GM12865 (cell line): ENCODE data around the gene LOXL3.
A peak's percentile ranks its signal among the peaks of the same experiment; 100 is the strongest.

Source experiments
- DNase-seq: peaks from one replicate; pipeline ENCODE4 v3.0.0; 2010; ENCODE audit warnings: low read depth
- H3K4me3 ChIP-seq: 2 replicates; pipeline ENCODE4 v1.5.1; 2011; ENCODE audit warnings: mild to moderate bottlenecking, low read depth, low read length, control low read depth
- TF ChIP-seq, protein P1 (sequence below): IDR thresholded peaks from 2 replicates; pipeline ENCODE4 v1.5.1; 2011; ENCODE audit warnings: low read length, control low read depth, low read depth, inconsistent platforms; ENCODE audit not compliant: insufficient read depth; ENCODE audit errors: missing control alignments

The LOXL3 gene

DNA sequence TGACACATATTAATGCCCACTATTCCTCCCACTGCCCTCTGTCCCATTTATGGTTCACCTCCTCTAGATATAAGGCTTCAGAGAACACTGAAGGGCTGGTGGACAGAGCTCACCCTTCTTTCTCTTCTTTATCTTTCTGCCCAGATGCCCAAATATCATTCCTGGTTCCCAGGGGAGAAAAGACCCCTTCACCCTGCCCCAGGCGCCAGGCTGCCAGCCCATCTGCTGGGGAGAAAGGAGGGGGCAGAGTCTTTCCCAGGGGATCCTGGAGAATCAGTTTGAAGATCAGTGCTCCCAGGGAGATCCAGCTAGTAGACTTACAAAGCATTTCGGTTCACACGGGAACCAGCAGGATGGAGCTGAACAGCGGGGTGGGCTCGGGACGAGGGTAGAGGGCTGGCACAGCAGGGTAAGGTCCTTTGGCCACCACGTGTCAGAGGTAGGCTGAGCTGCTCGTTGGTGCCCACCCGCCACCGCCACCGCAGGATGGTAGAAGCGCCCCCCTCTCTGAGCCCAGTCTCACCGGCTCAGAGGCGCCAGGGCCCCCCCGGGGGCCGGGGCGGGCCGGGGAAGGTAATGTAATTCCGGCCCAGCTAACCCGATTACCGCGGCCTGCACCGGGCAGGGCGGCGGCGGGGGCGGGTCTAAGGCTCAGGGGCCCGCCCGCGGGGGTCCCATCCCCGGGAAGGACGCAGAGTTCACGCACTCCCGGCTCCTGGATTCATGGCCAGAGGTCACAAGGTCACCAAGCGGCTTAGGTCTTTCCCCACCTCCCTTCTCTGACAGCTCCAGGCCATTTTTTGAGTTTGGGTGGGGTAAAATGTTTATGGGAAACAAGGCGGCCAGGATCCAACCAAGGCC is 40.8 kb downstream of the LOXL3 start:
- no peak overlapping the region for H3K4me3 ChIP-seq
- TF ChIP-seq, protein P1, sequence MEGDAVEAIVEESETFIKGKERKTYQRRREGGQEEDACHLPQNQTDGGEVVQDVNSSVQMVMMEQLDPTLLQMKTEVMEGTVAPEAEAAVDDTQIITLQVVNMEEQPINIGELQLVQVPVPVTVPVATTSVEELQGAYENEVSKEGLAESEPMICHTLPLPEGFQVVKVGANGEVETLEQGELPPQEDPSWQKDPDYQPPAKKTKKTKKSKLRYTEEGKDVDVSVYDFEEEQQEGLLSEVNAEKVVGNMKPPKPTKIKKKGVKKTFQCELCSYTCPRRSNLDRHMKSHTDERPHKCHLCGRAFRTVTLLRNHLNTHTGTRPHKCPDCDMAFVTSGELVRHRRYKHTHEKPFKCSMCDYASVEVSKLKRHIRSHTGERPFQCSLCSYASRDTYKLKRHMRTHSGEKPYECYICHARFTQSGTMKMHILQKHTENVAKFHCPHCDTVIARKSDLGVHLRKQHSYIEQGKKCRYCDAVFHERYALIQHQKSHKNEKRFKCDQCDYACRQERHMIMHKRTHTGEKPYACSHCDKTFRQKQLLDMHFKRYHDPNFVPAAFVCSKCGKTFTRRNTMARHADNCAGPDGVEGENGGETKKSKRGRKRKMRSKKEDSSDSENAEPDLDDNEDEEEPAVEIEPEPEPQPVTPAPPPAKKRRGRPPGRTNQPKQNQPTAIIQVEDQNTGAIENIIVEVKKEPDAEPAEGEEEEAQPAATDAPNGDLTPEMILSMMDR: no peak
- no peak for DNase-seq

DNA sequence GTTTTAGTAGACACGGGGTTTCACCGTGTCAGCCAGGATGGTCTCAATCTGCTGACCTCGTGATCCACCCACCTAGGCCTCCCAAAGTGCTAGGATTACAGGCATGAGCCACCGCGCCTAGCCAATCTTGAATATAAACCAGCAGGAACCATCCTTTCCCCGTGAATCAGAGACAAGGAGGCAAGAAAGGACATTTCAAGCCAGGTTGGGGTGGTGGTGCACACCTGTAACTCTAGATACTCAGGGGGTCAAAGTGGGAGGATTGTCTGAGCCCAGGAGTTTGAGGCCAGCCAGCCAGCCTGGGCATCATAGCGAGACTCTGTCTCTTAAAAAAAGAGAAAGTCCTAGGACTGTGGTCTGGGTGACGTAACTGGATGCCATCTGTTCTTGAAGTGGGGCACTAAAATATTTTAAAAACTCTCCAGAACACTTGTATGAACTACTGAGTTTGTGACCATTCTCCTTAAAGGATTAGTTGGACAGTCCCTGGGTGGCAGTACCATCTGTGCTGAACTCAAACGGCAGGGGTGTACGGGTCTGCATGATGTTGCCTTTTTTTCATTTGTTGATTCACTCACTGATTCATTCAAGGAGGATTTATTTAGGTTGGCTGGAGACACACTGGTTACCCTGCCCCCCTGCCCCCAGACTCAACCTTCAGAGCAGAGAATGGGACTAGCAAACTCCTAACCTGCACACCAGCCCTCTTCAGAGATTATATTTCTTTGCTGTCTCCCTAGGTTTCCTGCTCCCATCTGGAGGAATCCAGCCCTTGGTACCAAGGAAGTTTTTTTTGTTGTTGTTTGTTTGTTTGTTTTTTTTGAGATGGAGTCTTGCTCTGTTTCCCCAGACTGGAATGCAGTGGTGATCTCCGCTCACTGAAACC is 42.4 kb downstream of the LOXL3 start:
- no peak for DNase-seq

DNA sequence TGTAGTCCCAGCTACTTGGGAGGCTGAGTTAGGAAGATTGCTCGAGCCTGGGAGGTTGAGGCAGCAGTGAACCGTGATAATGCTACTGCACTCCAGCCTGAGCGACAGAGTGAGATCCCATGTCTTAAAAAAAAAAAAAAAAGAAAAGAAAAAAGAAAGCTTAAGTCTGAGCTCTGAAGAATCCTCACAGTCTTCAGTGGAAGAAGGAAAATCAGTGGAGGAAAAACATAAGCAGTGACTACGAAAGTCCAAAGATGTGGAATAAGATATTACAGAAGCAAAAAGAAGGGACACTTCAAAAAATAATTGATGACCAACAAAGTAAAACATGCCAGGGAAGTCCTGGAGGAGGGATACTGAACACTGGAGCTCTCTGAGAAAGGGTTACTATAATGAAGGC is 43.5 kb downstream of the LOXL3 start:
- no peak overlapping the region for H3K4me3 ChIP-seq
- TF ChIP-seq, protein P1: no peak
- DNase-seq: no peak

More for the DNA sequence above, 42.4 kb downstream of the LOXL3 start:
- TF ChIP-seq, protein P1: no peak
- no peak overlapping the region for H3K4me3 ChIP-seq

DNA sequence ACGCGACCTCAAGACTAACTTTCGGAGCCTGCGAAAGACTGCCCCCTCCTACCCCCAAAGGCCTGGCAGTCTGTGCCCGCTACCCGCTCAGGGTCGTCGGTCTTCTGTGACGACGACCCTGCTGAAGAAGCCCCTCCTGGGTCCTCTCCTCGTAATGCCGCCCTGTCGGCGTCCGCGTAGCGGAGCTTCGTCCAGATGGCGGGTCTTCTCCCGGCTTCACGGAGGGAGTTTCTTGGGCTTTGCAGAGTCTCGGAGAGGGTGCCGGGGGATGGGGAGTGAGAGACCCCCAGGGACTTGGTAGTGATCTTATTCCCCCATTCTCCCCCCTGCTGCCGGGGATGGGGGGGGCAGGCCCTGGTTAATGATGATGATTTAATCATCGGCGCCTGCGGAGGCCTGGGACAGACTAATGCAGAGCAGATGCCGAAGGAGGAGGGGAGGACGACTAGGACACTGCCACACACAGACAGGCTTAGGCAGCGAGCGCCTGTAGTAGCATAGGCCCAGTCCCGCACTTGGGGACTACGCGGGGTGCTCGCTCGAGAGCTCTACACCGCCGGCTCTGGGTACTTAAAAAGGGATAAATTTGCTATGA is 45.7 kb downstream of the LOXL3 start:
- TF ChIP-seq, protein P1: no peak
- H3K4me3 ChIP-seq: peak overlapping the region; percentile 69
- DNase-seq: peak; percentile 39

DNA sequence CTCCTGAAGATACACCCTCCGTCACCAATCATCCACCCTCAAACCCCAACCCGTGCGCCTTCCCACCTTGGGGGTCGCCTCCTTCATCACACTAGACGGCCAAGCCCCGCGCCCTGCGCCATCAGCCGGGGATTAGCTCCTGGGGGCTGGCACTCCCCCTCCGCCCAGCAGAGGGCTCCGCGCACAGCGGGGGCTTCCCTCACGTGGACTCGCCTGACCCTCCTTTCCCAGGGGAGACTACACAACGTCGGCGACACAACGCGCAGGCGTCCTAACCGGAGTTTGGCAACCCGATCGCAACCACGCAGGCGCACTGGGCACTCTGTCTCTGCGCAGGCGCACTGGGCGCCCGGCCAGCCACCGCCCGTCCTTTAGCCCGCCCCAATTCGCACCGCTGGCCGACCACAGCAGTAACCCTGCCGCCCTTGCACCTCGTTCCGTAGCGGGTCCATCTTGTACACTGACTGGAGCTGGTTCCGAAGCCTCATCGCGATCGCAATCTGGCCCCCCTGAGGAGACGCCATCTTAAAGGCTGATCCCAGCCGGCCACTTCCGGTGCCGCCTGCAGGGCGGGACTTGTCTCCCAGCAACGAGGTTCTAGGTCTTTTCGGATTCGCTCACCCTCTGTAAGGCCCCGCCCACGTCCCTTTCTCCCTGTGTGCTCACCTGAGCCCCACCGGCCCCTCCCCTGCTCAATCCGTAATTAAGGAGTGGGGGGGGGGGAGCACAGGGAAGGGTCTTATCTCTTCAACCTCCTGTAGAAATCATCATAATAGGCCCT is 46.4 kb downstream of the LOXL3 start, which contains the start of gene PCGF1:
Gene PCGF1 (minus strand): TSS at position 551 of the 781 bp plus-strand sequence. CDS start 27 bp downstream, at position 524.
- TF ChIP-seq, protein P1: peak; percentile 73
- H3K4me3 ChIP-seq: peak within 1 kb of the TSS; percentile 69
- DNase-seq: peak; percentile 98
